Measurements from ENCODE around the gene MUSTN1.

The MUSTN1 gene

DNA sequence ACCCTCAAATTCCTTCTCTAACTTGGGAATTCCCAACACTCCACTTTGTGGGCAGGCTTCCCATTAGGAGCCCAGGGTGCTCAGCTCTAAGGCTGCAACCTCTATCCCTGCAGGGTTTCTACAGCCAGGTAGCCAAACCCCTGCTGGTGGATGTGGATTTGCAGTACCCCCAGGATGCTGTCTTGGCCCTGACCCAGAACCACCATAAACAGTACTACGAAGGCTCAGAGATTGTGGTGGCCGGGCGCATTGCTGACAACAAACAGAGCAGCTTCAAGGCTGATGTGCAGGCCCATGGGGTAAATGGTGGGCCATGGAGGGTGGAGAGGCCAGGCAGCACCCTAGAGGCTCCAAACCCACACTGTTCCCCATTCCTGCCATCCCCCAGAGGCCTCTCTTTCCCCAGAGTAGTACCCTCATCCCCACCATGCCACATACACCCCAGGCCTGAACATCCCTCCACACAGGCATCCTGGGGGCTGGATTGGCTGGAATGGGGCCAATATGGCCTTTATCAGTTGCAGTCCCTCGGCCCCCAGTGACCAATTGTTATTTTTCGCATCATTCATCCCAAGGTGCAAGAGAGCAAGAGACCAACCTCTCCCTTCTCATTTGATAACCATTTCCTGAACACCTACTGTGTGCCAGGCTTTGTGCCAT is 49.8 kb downstream of the MUSTN1 start:
- DNase-seq (ENCODE audit: low spot score): no peak

DNA sequence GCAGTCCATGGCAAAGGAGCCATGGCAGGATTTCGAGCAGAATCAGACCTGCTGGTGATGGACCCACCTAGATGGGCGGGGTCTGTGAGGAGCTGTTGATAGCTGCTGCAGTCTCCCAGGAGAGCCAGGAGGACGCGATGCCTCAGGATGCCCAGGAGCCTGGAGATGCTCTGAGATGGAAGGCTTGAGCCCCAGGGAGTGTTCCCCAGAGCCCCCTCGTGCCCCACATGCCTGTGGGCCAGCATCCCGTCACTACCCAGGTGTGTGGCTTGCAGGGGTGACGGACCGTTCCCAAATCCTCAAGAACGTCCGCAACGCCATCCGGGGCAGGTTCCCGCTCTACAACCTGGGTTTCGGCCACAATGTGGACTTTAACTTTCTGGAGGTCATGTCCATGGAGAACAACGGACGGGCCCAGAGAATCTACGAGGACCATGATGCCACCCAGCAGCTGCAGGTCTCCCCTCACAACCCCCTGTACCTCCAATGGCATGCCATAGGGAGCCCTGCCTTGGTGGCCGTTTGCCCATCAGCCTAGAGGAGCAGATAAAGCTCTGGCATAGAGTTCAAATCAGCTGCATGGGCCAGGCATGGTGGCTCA is 50.7 kb downstream of the MUSTN1 start:
- no peak for DNase-seq (ENCODE audit: low spot score)

DNA sequence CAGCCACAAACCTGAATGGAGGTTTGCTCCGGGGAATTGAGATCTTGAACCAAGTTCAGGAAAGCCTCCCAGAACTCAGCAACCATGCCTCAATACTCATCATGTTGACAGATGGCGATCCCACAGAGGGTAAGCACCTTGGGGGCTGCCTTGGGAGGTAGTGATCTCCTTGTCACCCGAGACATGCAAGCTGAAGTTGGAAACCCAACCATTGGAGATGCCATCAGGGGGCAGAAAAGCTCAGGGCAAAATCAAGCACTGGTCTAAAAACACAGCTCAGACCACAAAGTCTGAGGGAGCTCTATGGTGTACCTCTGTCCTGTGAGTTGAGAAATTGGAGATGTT is 51.6 kb downstream of the MUSTN1 start:
- DNase-seq (ENCODE audit: low spot score): no peak
